Neural cell (in vitro differentiated cells): ENCODE data around the gene MYH6. TPM values are rescaled to one million over a fixed set of nuclear protein-coding genes. Genes with fewer than 3 reads are reported as not detected.

Source experiments
- H2AFZ ChIP-seq: fragments of 200-600, 300-800 bp; sonication (generic), shearing (Covaris generic); 2 replicates; pipeline ENCODE4 v1.6.0; 2014; ENCODE audit warnings: low read depth, mild to moderate bottlenecking, antibody characterized with exemption, low read length, moderate library complexity
- H3F3A ChIP-seq: fragments of 200-600 bp; shearing (Covaris generic); 2 replicates; pipeline ENCODE4 v1.6.1; 2016; ENCODE audit warnings: mild to moderate bottlenecking, moderate library complexity, mixed read lengths, antibody characterized with exemption, low read length; ENCODE audit not compliant: insufficient read depth, poor library complexity, severe bottlenecking
- H3K27ac ChIP-seq: fragments of 200-600, 300-800 bp; sonication (generic), shearing (Covaris generic); 2 replicates; pipeline ENCODE4 v1.5.1; 2014; ENCODE audit warnings: mild to moderate bottlenecking, low read length, moderate library complexity
- H3K27me3 ChIP-seq: fragments of 300-800, 200-600 bp; sonication (generic), shearing (Covaris generic); 2 replicates; pipeline ENCODE4 v1.6.0; 2014; ENCODE audit warnings: mild to moderate bottlenecking, low read depth, low read length, moderate library complexity; ENCODE audit not compliant: insufficient read depth
- H3K36me3 ChIP-seq: fragments of 300-800, 200-600 bp; sonication (generic), shearing (Covaris generic); 2 replicates; pipeline ENCODE4 v1.5.1; 2014; ENCODE audit warnings: mild to moderate bottlenecking, antibody characterized with exemption, low read length, moderate library complexity; ENCODE audit not compliant: insufficient read depth
- H3K4me2 ChIP-seq: fragments of 300-800, 200-600 bp; sonication (generic), shearing (Covaris generic); 2 replicates; pipeline ENCODE4 v1.6.0; 2014; ENCODE audit warnings: mild to moderate bottlenecking, low read length
- H3K4me3 ChIP-seq: fragments of 300-800, 200-600 bp; sonication (generic), shearing (Covaris generic); 2 replicates; pipeline ENCODE4 v1.5.1; 2014; ENCODE audit warnings: mild to moderate bottlenecking, low read length, moderate library complexity
- H3K79me2 ChIP-seq: fragments of 200-600 bp; shearing (Covaris generic); replicated peaks from 2 replicates; pipeline ENCODE4 v1.6.0; 2014; ENCODE audit warnings: mild to moderate bottlenecking, low read length, moderate library complexity; ENCODE audit not compliant: insufficient read depth
- H3K9ac ChIP-seq: fragments of 300-800, 200-600 bp; sonication (generic), shearing (Covaris generic); 2 replicates; pipeline ENCODE4 v1.6.1; 2016; ENCODE audit warnings: mild to moderate bottlenecking, low read length, mixed read lengths
- H3K9me2 ChIP-seq: fragments of 200-600 bp; shearing (Covaris generic); 2 replicates; pipeline ENCODE4 v1.6.1; 2016; ENCODE audit warnings: mild to moderate bottlenecking, low read length, mixed read lengths; ENCODE audit not compliant: insufficient read depth
- H3K9me3 ChIP-seq: fragments of 200-600, 300-800 bp; sonication (generic), shearing (Covaris generic); 2 replicates; pipeline ENCODE4 v1.6.1; 2016; ENCODE audit warnings: mild to moderate bottlenecking, mixed run types, low read length, moderate library complexity, mixed read lengths
- H4K20me1 ChIP-seq: fragments of 200-600 bp; shearing (Covaris generic); 2 replicates; pipeline ENCODE4 v1.6.1; 2016; ENCODE audit warnings: mild to moderate bottlenecking, mixed run types; ENCODE audit not compliant: insufficient read depth
- CTCF ChIP-seq: fragments of 450-650 bp; IDR thresholded peaks from 2 replicates; pipeline ENCODE4 v1.5.1; 2014; ENCODE audit warnings: antibody characterized with exemption, mild to moderate bottlenecking, moderate library complexity; ENCODE audit not compliant: poor library complexity, severe bottlenecking
- EP300 ChIP-seq: fragments of 450-650 bp; conservative IDR thresholded peaks from 2 replicates; pipeline ENCODE4 v1.6.1; 2014; ENCODE audit warnings: antibody characterized with exemption, mild to moderate bottlenecking, moderate library complexity; ENCODE audit not compliant: poor library complexity, severe bottlenecking
- EZH2 ChIP-seq: fragments of 200-600, 300-800 bp; shearing (Covaris generic), sonication (generic); IDR thresholded peaks from 2 replicates; pipeline ENCODE4 v1.6.1; 2014; ENCODE audit warnings: antibody characterized with exemption, low read length, borderline replicate concordance, mild to moderate bottlenecking; ENCODE audit not compliant: insufficient read depth, poor library complexity, severe bottlenecking
- MXI1 ChIP-seq: fragments of 450-650 bp; conservative IDR thresholded peaks from 2 replicates; pipeline ENCODE4 v1.6.1; 2014; ENCODE audit warnings: antibody characterized with exemption, mild to moderate bottlenecking; ENCODE audit not compliant: poor library complexity, severe bottlenecking
- POLR2AphosphoS5 ChIP-seq: IDR thresholded peaks from 2 replicates; pipeline ENCODE4 v1.6.1; 2012
- RAD21 ChIP-seq: fragments of 450-650 bp; conservative IDR thresholded peaks from 2 replicates; pipeline ENCODE4 v1.6.1; 2014; ENCODE audit warnings: antibody characterized with exemption, mild to moderate bottlenecking, moderate library complexity
- SMC3 ChIP-seq: fragments of 450-650 bp; conservative IDR thresholded peaks from 2 replicates; pipeline ENCODE4 v1.6.1; 2014; ENCODE audit warnings: antibody characterized with exemption, mild to moderate bottlenecking, moderate library complexity; ENCODE audit not compliant: poor library complexity
- TAF1 ChIP-seq: IDR thresholded peaks from 2 replicates; pipeline ENCODE4 v1.6.1; 2012; ENCODE audit warnings: low read depth
- polyA plus RNA-seq: library from polyadenylated mRNA; depleted of rRNA; stranded (reverse); fragments of >200 nt; gene quantifications from 2 replicates; pipeline ENCODE4 v1.2.3, GENCODE V29; 2014
- TF ChIP-seq, protein P1 (sequence below): IDR thresholded peaks from 2 replicates; pipeline ENCODE4 v1.6.1; 2012; ENCODE audit warnings: borderline replicate concordance

The MYH6 gene
- polyA plus RNA-seq, 1 donor from 2014 or later, result not detected

DNA sequence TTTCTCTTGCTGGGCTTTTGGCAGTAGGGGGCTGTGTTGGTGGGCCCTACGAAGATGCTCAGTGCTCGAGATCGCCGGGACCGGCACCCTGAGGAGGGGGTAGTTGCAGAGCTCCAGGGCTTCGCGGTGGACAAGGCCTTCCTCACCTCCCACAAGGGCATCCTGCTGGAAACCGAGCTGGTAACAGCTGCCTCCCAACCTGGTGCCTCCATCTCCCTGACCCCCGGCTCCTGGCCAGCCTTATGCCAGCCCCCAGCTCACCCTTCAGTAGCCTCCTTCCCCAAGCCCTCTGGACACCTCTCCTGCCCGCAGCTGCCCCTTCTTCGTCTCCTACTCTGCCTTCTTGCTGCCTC is 30.9 kb downstream of the MYH6 start:
- Histone ChIP-seq H3K27ac (no peak overlapping the region), H3K27me3 (no peaks in the 10 kb centered on the region), H3K4me2 (no peak overlapping the region), H3K9ac (no peak overlapping the region), H4K20me1 (no peaks in the 10 kb centered on the region), H3F3A (no peaks in the 10 kb centered on the region), H3K9me3 (no peaks in the 10 kb centered on the region), H3K36me3 (no peaks in the 10 kb centered on the region), H2AFZ (no peak overlapping the region), H3K9me2 (no peaks in the 10 kb centered on the region), H3K4me3 (no peak overlapping the region), H3K79me2 (no peaks in the 10 kb centered on the region)
- no peak for TF ChIP-seq SMC3
- TF ChIP-seq RAD21, result no peak
- no peak for TF ChIP-seq POLR2AphosphoS5
- no peak for TF ChIP-seq MXI1
- TF ChIP-seq TAF1, result no peak
- no peak for TF ChIP-seq CTCF
- no peak for TF ChIP-seq EP300
- TF ChIP-seq, protein P1, sequence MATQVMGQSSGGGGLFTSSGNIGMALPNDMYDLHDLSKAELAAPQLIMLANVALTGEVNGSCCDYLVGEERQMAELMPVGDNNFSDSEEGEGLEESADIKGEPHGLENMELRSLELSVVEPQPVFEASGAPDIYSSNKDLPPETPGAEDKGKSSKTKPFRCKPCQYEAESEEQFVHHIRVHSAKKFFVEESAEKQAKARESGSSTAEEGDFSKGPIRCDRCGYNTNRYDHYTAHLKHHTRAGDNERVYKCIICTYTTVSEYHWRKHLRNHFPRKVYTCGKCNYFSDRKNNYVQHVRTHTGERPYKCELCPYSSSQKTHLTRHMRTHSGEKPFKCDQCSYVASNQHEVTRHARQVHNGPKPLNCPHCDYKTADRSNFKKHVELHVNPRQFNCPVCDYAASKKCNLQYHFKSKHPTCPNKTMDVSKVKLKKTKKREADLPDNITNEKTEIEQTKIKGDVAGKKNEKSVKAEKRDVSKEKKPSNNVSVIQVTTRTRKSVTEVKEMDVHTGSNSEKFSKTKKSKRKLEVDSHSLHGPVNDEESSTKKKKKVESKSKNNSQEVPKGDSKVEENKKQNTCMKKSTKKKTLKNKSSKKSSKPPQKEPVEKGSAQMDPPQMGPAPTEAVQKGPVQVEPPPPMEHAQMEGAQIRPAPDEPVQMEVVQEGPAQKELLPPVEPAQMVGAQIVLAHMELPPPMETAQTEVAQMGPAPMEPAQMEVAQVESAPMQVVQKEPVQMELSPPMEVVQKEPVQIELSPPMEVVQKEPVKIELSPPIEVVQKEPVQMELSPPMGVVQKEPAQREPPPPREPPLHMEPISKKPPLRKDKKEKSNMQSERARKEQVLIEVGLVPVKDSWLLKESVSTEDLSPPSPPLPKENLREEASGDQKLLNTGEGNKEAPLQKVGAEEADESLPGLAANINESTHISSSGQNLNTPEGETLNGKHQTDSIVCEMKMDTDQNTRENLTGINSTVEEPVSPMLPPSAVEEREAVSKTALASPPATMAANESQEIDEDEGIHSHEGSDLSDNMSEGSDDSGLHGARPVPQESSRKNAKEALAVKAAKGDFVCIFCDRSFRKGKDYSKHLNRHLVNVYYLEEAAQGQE, result no peak
- TF ChIP-seq EZH2, result no peak

DNA sequence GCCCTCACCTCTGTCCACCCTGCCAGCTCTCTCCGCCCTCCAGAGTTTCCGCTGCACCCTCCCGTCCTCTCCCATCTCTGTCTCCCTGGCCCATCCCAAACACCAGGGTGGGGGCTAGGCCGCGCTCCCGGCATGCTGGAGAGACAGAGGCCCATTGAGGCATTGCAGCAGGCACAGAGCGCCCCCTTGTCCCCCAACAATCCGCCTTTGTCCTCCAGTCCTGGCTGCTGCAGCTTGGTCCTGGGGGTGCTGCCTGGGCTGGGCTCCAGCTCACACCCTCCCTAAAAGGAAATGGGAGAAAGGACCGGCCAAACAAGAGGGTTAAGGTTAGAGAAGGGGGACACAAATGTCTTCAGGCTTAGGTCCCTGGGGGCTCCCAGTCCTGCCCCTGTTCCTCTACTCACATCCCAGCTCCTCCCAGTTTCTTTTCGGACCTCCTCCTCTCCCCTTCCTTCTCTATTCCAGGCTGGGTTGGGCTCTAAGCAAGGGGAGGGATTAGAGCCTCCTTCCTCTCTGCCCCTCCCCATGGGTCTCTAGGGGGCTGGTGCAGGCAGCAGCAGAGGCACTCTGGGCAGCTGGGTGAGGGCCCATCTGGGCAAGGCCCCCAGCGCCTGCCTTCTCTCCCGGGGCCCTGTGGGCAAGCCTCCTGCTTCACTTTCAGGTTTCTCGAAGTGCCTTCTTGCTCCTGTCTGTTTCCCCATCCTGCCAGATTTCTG is 31.4 kb downstream of the MYH6 start, which contains the start of gene CMTM5:
Gene CMTM5 (plus strand): TSS at position 565 of the 716 bp plus-strand sequence. CDS start 206 bp downstream, outside the sequence.
- no peak within 1 kb of the TSS for H3K4me2 ChIP-seq
- H3K36me3 ChIP-seq, result no peaks in the 10 kb centered on the region
- no peak within 1 kb of the TSS for H3K9ac ChIP-seq
- H3K4me3 ChIP-seq, result no peak within 1 kb of the TSS
- no peak for TF ChIP-seq EP300
- TF ChIP-seq, protein P1, result no peak
- TF ChIP-seq EZH2, result no peak
- TF ChIP-seq POLR2AphosphoS5, result no peak
- no peak for TF ChIP-seq MXI1
- TF ChIP-seq SMC3, result no peak
- TF ChIP-seq RAD21, result no peak
- no peak for TF ChIP-seq CTCF
- no peaks in the 10 kb centered on the region for H3K9me3 ChIP-seq
- no peaks in the 10 kb centered on the region for H3K27me3 ChIP-seq
- no peaks in the 10 kb centered on the region for H4K20me1 ChIP-seq
- H3K9me2 ChIP-seq, result no peaks in the 10 kb centered on the region
- no peak within 1 kb of the TSS for H2AFZ ChIP-seq
- H3F3A ChIP-seq, result no peaks in the 10 kb centered on the region
- no peak within 1 kb of the TSS for H3K27ac ChIP-seq
- H3K79me2 ChIP-seq, result no peaks in the 10 kb centered on the region
